Activated naive CD8-positive, alpha-beta T cell treated with anti-CD3 and anti-CD28 coated beads, Interleukin-2, amount 50 U/mL, for 16 hours (primary cell): ENCODE data around the gene GRHPR.
A peak's percentile ranks its signal among the peaks of the same experiment; 100 is the strongest.

ENCODE experiments used
- DNase-seq: peaks from one replicate; pipeline ENCODE4 v3.0.0-alpha.2; 2020; ENCODE audit warnings: low read depth, low spot score

The GRHPR gene

DNA sequence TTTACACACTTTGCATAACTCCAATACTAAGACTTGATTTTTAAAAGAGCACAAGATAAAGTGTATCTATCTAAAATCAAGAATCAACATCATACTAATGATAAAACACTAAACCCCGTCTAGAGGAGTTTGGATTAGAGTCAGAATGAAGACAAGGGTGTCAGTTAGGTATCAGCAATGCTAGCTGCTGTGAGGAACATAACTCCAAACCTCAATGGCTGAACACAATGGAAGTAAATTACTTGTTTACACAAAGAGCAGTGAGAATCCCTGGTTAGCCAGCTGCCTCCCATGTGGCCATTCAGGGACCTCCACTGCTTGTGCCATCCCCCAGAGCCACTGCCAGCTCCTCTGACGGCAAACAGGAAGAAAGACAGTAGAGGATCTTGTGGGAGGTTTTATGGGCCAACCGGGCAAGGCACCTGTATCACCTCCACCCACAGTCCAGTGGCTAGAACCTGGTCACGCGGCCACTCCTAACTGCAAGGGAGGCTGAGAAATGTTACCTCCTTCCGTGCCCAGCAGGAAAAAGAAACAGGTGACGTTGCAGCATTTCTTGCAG lies 24.0 kb upstream of the GRHPR start:
- DNase-seq = no peak

GRCh38 chr9:37399336-37399735 lies 23.2 kb upstream of the GRHPR start:
- no peak for DNase-seq

DNA sequence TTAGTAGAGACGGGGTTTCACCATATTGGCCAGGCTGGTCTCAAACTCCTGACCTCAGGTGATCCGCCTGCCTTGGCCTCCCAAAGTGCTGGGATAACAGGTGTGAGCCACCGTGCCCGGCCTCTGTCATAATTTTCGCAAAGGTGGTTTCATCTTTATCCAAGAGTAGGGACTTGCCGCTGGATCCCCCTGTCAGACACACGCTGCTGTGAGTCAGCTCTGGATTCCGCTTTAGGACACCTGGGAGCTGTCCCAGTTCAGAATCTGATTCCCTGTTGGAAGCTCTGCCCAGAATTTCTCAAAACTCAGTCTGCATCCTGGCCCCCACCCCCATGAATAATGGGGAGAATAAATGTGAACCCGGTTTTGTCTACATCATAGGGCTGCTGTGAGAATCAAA lies 17.9 kb upstream of the GRHPR start:
- no peak for DNase-seq

DNA sequence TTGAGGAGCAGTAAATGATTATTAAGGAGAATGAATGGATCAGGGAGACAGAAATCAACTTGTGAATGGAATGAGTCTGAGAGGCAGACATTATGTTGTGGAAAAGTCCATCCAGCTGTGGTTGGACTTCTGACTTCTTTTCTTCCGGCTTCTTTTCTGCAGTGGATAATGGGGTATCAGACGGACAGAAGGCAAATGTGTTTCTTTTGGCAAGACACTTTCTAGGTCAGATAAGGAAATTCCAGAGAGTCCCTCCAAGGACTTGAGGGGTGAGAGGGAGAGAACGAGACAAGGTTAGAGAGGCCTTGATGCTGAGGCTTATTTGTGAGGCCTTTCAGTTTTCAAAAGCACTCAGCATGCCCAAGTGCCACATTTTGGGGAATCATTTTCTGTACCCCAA lies 17.1 kb upstream of the GRHPR start:
- no peak for DNase-seq

DNA sequence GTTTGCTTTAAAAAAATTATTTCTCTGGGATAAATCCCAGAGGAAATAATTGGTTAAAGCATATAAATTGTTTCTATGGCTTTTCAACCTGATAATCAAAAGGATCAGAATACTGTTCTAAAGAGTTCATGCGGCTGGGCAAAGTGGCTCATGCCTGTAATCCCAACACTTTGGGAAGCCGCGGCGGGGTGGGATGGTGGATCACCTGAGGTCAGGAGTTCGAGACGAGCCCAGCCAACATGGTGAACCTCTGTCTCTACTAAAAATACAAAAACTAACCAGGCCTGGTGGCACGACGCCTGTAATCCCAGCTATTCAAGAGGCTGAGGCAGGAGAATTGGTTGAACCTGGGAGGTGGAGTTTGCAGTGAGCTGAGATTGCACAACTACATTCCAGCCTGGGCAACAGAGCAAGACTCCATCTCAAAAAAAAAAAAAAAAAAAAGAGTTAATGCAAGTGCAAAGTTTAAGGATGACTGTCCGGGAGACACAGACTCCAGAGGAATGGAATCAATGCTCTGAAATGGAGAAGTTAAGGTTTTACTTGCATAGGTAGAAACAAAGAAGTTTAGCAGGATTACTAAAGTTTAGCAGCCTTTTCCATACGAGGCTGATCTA lies 16.6 kb upstream of the GRHPR start:
- no peak for DNase-seq

DNA sequence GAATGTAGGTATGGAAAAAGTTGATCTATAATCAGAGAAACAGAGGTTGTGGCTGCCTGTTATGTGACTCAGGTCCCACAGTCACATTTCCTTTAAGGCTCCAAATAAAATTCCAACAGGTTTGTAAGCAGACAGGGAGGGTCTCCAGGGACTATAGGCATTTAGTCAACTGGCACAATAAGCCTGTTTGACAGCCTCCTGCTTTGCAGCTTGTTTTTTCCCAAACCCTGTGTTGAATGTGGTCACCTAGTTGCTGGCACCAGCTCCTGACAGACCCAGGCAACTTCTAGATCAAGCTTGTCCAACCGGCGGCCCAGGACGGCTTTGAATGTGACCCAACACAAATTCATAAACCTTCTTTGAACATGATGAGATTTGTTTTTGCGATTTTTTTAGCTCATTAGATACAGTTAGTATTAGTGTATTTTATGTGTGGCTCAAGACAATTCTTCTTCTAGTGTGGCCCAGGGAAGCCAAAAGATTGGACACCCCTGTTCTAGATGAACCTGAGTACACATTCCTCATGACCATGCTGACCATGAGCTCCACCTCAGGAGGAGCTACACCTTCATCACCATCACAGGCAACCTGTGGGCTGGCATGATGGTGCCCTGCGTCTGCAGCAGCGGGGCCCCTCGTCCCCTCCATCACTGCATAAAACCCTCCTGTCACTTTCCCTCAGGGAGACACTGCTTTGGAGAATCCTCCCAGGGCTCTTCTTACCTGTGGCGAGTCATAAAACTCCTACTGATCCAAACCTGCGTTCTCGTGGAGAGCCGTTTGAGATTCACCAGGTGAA lies 15.7 kb upstream of the GRHPR start:
- no peak for DNase-seq

DNA sequence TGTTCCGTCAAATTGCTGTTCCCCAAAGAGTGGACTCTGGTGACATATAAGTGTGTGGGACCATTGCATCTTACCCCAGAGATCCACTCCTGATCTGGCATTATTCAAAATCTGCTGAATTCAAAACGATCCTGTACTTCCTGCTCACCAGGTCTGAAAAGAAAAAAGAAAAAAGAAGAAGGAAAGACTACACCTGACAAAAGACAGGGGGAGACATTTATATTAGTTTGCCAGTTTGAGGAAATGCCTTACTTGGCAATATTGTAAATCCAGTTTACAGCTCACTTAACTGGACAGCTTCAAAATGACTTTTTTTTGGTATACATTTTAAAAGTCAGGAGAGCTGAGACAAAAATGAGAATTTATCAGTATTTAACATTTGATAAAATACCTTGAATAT lies 15.0 kb upstream of the GRHPR start:
- no peak for DNase-seq

DNA sequence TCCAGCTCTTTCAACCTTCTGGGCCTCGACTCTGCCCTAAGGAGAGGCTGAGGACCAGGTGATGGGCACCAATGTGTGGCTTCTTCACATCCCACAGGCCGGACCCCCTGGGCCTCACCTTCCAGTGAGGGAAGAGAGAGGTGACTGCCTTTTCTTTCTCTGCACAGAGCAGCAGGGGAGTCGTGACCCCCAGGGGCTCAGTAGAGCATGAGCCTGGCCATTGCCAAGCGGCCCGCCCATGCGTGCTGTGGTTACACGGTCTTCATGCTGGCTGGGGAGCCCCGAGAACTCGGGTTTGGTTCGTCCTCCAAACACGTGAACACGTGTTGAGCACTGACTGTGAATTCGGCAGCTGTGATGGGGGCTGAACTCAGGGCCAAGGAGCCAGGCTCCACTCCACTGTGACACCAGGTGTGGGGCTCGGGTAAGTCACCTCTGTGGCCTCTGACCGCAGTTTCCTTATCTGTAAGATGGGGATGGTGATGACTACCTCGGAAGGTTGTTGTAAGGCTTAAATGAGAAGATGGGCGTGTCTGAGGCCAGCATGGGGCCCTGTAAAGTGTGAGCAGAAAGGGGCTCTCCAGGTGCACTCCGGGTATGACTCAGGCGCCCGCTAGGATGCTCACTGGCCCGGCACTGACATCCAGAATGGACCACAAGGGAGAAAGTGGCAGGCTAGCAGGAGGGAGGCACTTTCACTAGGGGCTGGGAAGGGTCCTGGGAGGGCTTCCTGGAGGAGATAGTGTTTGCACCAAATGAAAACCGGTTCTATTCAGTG lies 13.4 kb upstream of the GRHPR start:
- no peak for DNase-seq

GRCh38 chr9:37410354-37410861 lies 12.1 kb upstream of the GRHPR start:
- DNase-seq = no peak

DNA sequence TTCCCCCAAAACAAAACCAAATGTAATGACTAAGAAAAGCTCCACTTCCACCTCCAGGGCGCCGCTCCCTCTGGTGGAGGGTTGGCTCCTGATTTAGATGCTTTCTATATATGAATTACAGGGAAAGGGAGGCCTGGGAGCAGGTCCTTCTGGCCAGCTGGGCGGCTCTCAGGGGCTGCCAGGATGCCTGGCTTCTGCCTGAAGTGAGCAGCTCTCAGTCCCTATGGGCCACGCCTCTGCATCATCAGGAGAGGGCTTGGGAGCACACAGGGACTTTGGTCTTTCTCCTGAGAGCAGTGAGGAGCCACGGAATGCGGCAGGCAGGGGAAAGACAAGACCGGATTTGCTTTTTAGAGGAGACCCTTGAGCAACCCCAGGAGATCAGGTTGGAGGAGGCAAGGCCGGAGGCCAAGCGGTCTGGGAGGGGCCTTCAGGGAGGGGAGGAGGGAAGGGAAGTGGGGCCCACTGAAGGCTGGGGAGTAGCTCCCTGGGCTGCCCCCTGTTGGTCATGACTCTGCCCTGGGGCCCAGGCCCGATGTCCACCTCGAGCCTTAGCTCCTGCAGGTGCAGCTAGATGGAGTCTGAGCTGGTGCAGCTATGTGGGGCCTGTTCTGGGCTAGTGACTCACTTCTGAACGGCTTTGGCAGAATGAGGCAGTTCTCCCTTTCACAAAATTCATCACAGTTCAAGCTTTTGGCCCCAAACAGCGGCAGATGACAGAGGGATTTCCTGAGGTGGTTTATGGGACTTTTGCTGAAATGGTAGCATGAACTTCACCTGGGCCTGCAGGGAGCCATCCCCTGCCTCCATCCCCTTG lies 11.3 kb upstream of the GRHPR start:
- no peak for DNase-seq

- no peak for DNase-seq
Measured at GRCh38 chr9:37412431-37413151, 9.9 kb upstream of the GRHPR start.

- no peak for DNase-seq
Measured at GRCh38 chr9:37413311-37413710, 9.2 kb upstream of the GRHPR start.

DNA sequence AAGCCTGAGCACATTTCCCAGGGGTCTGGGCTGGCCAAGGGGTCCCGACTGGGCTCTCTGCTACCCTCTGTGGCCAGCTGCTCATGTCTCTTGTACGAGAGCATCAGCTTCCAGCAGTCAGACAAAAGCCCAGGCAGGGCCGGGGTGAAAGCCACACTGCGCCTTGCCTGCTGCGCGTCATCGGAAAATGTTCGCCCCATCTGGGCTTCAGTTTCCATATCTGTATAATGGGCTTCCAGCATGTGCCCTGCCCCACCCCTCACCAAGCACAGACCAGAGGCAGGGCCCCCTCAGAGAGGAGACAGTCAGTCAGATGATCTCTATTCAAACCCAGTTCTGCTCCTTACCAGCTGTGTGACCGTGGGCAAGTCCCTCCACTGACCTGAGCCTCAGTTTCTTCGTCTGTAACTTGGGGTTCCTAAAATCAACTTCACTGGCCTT lies 8.0 kb upstream of the GRHPR start:
- DNase-seq = no peak

- peak; percentile 67 for DNase-seq
Measured at GRCh38 chr9:37415011-37415719, 7.3 kb upstream of the GRHPR start.

DNA sequence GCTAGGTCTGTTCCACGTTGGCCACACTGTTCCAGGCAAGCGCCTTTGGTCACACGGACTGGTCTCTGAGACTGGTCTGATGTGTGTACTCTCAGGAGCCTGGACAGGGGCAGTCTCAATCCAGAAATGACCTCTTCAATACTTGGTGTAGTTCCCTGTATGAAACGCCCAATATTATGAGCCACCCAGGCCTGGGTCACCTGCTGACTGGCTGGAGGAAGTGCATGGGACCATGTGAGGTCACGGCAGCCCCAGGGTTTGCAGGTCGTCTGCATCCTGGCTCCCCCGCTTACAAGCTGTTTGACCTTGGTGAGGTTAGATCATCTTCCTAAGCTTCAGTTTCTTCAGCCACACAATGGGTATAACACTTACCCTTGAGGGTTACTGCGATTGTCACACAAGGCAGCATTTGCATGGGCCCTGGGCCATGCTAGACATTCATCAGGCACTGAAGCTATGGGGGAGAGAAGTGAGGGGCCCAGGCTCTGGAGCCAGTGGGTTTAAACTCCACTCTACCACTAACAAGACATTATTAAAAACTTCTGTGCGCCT lies 5.2 kb upstream of the GRHPR start:
- DNase-seq = no peak

- DNase-seq = no peak
Measured at GRCh38 chr9:37417857-37418618, 4.5 kb upstream of the GRHPR start.

- no peak for DNase-seq
Measured at GRCh38 chr9:37419204-37419603, 3.3 kb upstream of the GRHPR start.

DNA sequence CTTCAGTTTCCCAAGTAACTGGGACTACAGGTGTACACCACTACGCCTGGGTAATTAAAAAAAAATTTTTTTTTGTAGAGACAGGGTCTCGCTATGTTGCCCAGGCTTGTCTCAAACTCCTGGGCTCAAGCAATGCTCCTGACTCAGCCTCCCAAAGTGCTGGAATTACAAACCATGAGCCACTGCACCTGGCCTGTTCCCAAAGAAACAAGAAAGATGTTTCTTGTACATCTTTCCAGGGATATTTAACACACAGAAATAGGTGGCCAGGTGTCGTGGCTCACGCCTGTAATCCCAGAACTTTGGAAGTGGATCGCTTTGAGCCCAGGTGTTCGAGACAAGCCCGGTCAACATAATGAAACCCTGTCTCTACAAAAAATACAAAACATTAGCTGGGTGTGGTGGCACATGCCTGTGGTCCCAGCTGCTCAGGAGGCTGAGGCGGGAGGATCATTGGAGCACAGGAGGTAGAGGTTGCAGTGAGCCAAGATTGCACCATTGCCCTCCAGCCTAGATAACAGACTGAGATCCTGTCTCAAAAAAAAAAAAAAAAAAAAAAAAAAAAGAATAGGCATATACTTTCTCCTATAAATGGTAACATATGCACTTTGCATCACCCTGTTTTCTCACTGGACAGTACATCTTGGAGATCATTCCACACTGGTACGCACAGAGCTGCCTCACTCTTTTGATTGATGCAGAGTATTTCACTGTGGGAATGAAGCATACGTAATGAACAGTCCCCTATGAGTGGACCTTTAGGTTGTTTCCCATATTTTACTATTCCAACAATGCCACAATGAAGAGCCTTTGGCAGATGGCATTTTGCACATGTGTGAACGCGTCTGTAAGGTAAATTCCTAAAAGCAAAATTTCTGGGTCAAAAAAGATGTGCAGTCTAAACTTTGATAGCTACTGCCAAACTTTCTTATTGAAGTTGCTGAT lies 2.0 kb upstream of the GRHPR start:
- no peak for DNase-seq
